Chondrocyte (in vitro differentiated cells): ENCODE data around the gene MUC5AC. TPM values are rescaled to one million over a fixed set of nuclear protein-coding genes. Genes with fewer than 3 reads are reported as not detected.
A peak's percentile ranks its signal among the peaks of the same experiment; 100 is the strongest.

Source experiments
- DNase-seq: peaks from one replicate; pipeline ENCODE4 v3.0.0; 2021; ENCODE audit warnings: mixed read lengths, low spot score
- H3K27ac Mint-ChIP-seq: one replicate; pipeline ENCODE4 v1.8.0; 2021; ENCODE audit warnings: mild to moderate bottlenecking, moderate library complexity, mixed read lengths; ENCODE audit not compliant: unreplicated experiment
- H3K27me3 Mint-ChIP-seq: 2 replicates; pipeline ENCODE4 v1.8.0; 2021; ENCODE audit warnings: low read depth, mixed read lengths
- H3K36me3 Mint-ChIP-seq: 2 replicates; pipeline ENCODE4 v1.8.0; 2021; ENCODE audit warnings: low read depth, mixed read lengths
- H3K4me1 Mint-ChIP-seq: 2 replicates; pipeline ENCODE4 v1.8.0; 2021; ENCODE audit warnings: low read depth, mild to moderate bottlenecking, mixed read lengths
- H3K4me3 Mint-ChIP-seq: one replicate; pipeline ENCODE4 v1.8.0; 2021; ENCODE audit warnings: mild to moderate bottlenecking, moderate library complexity, mixed read lengths; ENCODE audit not compliant: unreplicated experiment
- H3K9me3 Mint-ChIP-seq: 2 replicates; pipeline ENCODE4 v1.8.0; 2021; ENCODE audit warnings: low read depth, mixed read lengths
- CTCF ChIP-seq: fragments of 200-600 bp; sonication (generic); IDR thresholded peaks from 2 replicates; pipeline ENCODE4 v1.5.0; 2021; ENCODE audit warnings: antibody characterized with exemption, mild to moderate bottlenecking, moderate library complexity
- total RNA-seq: library from RNA; stranded (reverse); gene quantifications from 3 replicates; pipeline ENCODE4 v1.2.1, GENCODE V29; 2021

The MUC5AC gene
- total RNA-seq, 1 donor from 2014 or later = not detected

- H3K27ac Mint-ChIP-seq = no peak overlapping the region
- H3K4me1 Mint-ChIP-seq = peaks cover 8% of the 10 kb centered on the region
- peaks cover 2% of the 10 kb centered on the region for H3K36me3 Mint-ChIP-seq
- TF ChIP-seq CTCF = no peak
- peaks cover 8% of the 10 kb centered on the region for H3K9me3 Mint-ChIP-seq
- H3K27me3 Mint-ChIP-seq = peaks cover 14% of the 10 kb centered on the region
- DNase-seq = peak; percentile 73
- H3K4me3 Mint-ChIP-seq = no peak overlapping the region
Observed at GRCh38 chr11:1148752-1149180, 9.0 kb upstream of the MUC5AC start.

GRCh38 chr11:1149545-1149944 lies 8.2 kb upstream of the MUC5AC start:
- Mint-ChIP-seq H3K27ac (no peak overlapping the region), H3K27me3 (peaks cover 14% of the 10 kb centered on the region), H3K9me3 (peaks cover 2% of the 10 kb centered on the region), H3K4me1 (peaks cover 12% of the 10 kb centered on the region), H3K4me3 (no peak overlapping the region), H3K36me3 (no peaks in the 10 kb centered on the region)
- TF ChIP-seq CTCF = no peak
- DNase-seq = peak; percentile 64

- Mint-ChIP-seq H3K4me3 (no peak overlapping the region), H3K27me3 (peaks cover 12% of the 10 kb centered on the region), H3K27ac (no peak overlapping the region), H3K36me3 (no peaks in the 10 kb centered on the region), H3K4me1 (peaks cover 12% of the 10 kb centered on the region), H3K9me3 (no peaks in the 10 kb centered on the region)
- peak; percentile 82 for DNase-seq
- no peak for TF ChIP-seq CTCF
Observed at GRCh38 chr11:1150116-1150515, 7.6 kb upstream of the MUC5AC start.

GRCh38 chr11:1150769-1151365 lies 6.9 kb upstream of the MUC5AC start:
- H3K4me3 Mint-ChIP-seq = no peak overlapping the region
- H3K27me3 Mint-ChIP-seq = peaks cover 12% of the 10 kb centered on the region
- H3K9me3 Mint-ChIP-seq = no peaks in the 10 kb centered on the region
- peaks cover 12% of the 10 kb centered on the region for H3K4me1 Mint-ChIP-seq
- peak; percentile 52 for DNase-seq
- H3K36me3 Mint-ChIP-seq = no peaks in the 10 kb centered on the region
- no peak for TF ChIP-seq CTCF
- H3K27ac Mint-ChIP-seq = no peak overlapping the region

GRCh38 chr11:1151366-1152315 lies 6.1 kb upstream of the MUC5AC start:
- no peak overlapping the region for H3K4me3 Mint-ChIP-seq
- H3K9me3 Mint-ChIP-seq = no peaks in the 10 kb centered on the region
- no peaks in the 10 kb centered on the region for H3K36me3 Mint-ChIP-seq
- peak overlapping the region; percentile 54 for H3K27ac Mint-ChIP-seq
- H3K27me3 Mint-ChIP-seq = peaks cover 8% of the 10 kb centered on the region
- no peak for TF ChIP-seq CTCF
- peaks cover 12% of the 10 kb centered on the region for H3K4me1 Mint-ChIP-seq
- DNase-seq = peak; percentile 86
